ENCODE results near the gene ACTN2.

Gene ACTN2

DNA sequence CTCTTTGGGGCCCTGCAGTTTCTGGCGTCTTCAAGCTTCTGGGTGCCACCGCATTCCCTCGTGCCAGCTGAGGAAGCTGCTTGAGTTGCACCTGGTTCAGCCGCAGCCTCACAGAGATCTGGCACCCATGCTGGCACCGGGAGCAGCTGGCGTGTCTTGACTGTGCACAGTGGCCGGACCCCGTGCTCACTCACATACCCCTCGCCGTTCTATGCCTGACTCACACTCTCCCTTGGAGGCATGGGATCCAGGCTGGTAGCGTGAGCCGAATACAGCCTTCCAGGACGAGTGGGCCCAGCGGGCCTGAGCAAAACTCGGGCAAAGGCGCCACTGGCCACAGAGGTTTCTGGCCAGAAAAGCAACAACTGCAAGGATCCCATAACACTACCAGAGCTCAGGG is 100.2 kb downstream of the ACTN2 start:
- DNase-seq: no peak

DNA sequence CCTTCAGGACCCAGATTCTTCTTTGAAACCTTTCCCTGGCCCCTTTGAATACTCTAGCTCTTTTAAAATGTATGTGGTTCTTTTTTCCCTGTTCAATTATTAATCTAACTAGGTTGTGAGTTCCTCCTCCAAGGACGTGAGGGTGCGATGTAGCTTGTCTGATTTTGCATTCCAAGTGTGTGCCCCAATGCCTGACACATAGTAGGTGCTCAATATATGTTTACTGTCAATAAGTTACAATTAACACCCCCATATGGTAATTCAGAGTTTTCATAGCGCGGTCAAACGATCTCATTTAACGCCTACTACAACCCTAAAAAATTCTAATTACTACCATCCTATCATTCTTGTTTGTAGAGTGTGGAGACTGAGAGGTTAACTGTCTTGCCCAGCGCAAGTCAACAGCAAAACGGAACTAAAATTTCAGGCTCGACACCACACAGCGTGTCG is 108.3 kb downstream of the ACTN2 start:
- DNase-seq: no peak

DNA sequence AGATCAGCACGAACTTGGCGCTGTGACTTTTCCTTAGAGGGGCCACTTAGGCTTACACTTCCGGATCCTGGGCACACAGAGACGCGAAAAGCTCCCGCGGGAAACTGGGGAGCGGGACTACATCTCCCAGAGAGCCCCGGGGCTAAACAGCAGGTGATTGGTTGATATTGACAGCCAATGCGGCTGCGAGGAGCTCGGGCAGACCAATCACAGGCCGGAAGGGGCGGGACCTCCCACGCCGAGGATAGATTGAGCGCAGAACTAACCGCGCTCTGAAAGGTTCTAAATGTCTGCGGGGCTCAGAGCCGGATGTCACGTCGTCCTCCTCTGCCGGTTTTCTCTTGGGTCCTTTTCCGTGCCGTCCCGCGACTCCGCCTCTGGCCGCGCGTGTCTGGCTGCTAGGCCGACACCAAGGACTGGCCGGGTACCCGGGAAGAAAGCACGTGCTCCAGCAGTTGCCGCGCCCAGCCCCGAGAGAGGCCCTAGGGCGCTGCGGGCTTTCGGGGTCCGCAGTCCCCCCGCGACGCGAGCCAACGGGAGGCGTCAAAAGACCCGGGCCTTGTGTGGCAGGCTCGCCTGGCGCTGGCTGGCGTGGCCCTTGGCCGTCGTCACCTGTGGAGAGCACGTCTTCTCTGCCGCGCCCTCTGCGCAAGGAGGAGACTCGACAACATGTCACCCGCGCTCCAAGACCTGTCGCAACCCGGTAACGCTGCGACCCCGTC is 108.9 kb downstream of the ACTN2 start, which contains the start of gene MTR:
TSS of gene MTR (plus strand) at position 258 of the 722 bp plus-strand sequence. CDS start at position 670, 412 bp downstream.
- peak; percentile 98 for DNase-seq

DNA sequence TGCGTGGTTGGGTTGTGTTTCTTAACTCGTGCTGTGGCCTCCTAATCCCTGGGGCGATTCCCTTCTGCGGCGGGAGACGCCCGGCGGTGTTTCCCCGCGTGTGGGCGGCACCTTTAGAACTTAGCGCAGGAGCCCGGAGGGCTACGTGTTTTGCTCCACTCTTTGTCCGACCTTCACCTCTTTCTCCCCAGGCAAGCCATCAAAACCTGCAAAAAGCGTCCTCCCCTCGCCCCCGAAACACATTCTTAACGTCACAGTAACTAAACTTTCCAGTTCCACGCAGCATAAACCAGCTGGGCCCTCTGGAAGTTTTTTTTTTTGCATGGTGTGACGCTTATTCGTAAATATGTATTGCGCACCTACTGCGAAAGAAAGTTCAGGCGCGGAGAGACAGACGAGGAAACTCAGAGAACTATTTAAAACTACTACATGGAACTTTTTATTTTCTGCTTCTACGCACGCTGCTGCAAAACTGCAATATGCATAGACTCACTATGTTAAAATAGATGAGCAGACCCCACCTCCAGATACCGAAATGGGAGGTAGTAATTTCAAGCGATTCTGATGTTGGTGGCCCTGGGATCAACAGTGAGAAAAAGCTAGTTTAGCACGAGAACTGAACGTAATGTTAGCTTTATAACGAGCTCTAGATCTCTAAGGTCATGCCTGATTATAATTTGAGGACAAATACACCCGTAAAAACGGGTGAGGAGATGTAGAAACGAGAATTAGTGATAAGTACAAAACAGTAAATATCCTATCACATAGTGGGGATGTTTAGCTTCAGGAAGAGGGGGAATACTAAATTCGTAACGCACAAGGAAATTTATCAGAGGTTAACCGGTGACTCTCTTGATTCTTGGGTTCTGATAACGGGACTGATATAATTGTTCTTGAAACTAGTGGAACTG is 109.7 kb downstream of the ACTN2 start:
- no peak for DNase-seq

DNA sequence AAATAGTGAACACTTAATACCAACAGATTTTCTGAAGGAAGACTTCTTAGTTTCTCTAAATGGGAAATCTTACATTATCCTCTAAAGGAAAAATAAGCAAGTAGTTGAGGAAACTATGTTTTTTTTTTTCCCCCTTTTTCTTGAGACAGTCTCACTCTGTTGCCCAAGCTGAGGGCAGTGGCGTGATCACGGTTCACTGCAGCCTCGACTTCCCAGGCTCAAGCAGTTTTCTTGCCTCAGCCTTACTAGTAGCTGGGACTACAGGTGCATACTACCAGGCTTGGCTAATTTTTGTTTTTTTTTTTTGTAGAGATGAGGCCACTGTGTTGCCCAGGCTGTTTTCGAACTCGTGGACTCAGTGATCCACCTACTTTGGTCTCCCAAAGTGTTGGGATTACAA is 112.7 kb downstream of the ACTN2 start:
- DNase-seq: no peak

DNA sequence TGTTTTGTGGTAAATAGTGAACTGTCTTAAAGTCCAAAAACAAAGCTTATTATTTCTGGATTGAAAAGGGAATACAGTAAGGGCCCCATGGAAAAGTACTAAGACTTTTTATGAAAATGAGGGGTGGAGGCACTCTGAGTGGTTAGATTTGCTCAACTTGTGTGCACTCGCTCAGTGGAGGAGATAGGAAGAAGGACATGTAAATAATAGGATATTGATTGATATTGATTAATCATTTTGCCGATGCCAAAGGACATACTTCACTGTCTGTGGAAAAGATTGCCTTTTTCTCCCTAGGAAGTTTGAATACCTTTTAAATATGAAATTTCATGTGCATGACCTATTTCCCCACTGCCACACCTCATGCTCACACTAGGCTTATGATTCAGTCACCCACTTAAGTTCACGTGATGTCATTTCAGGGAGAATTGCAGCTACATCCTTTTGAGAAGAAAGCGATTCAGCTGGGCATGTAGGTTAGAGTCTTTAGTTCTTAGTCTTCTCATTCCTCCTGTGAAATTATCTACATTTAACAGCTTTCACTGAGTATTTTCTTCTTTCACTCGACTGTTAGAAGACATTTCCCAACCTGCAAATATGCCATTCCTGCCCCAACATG is 113.8 kb downstream of the ACTN2 start:
- DNase-seq: no peak

DNA sequence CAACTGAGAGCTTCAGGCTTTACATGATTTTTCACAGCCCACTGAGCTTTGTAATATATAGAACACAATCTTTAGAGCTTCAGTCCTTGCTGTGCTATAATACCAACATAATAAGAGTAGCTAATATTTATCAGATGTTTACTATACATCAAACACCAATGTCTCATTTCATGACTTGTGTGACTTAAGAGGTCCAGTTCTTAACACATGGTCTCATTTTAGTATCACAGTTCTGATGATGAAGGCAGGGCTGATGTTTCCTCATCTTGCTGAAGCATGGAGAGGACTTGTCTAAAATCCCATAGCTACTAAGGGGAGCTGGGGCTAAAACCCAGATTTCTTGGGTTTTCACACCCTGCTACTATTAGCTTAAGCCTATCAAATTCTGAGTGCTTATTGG is 114.3 kb downstream of the ACTN2 start:
- DNase-seq: no peak

DNA sequence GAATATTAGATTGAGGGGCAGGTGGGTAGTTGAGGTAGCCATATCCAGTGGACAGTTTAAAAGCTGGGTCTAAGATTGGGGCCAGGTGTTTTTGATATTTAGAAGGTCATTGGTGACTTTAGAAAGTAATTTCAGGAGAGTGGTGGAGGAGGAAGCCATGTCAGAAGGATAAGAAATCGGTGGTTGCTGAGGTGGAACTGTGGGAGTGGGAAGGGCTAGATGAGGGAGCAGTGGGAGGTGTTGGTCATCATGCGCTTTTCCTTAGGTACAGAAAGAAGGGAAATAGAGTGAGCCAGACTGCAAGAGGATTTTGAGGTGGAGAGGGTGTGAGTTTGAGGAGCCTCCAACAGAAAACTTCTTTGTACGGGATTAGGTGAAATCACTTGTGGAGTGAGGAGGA is 116.0 kb downstream of the ACTN2 start:
- no peak for DNase-seq

DNA sequence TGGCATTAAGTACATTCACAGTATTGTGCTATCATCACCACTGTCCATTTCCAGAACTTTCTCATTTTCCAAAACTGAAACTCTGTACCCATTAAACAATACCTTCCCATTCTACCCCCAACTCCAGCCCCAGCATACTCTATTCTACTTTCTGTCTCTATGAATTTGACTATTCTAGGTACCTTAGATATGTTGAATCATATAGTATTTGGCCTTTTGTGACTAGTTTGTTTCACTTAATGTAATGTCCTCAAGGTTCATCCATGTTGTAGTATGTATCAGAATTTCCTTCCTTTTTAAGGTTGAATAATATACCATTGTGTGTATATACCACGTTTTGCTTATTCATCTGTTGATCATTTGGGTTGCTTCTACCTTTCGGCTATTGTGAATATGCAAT is 120.3 kb downstream of the ACTN2 start:
- DNase-seq: no peak

DNA sequence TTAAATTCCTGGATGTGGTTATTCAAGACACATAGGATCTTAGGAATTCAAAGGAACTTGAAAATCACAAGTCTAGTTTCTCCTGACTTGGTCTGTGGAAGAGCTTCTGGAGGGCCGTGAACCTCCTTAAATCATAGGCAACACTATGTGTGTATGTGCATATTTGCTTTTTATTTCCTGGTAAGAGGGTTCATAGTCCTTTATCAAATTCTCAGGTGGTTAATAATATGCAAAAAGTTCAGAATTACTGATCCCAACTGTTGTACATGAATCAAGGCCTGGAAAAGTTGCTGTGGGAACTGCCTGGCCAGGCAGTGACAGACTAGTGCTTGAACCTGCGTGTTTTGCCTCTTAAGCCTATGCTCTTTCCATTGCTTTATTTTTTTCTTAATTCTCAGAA is 121.7 kb downstream of the ACTN2 start:
- no peak for DNase-seq

DNA sequence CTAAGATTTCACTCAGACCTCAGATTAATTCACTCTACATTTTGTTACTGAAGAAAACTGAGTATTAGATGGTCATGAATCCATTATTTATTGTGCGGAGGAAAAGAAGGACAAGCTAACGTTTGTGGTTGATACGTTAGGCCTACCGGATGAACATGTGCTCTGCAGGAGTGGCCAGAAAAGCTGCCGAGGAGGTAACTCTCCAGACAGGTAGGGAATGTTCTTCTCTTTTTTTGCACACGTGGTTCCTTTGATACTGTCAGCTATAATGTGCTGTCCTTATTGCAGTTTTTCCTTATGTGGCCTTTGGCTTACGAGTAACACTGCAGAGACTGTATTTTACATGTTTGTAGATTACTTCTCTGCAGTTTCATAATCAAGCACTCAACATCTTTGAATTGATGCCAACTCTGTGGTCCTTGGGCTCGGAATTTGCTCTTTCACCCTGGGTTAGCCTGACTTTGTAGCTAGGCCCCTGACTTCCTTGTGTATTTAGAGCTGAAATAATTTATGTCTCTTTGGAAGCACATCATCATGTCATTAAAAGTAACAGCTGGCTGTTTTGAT is 122.3 kb downstream of the ACTN2 start:
- DNase-seq: no peak

DNA sequence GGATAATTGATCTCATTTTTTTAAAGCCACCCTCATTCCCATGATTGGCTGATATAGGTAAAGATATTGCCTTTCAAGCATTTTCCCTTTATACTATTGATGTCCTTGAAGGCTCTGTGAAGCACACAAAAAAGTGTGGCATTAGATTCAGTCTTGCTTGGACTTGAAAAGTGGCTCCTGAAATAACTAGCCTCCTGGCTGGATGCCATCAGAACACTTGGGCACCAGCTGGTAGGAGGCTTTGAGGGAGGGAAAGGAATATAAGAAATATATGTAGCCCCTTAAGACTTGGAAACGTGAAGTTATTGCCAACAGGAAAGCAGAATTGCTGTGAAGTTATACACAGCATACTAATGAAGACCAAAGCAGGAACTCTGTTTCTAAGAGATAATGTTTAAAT is 122.8 kb downstream of the ACTN2 start:
- no peak for DNase-seq

DNA sequence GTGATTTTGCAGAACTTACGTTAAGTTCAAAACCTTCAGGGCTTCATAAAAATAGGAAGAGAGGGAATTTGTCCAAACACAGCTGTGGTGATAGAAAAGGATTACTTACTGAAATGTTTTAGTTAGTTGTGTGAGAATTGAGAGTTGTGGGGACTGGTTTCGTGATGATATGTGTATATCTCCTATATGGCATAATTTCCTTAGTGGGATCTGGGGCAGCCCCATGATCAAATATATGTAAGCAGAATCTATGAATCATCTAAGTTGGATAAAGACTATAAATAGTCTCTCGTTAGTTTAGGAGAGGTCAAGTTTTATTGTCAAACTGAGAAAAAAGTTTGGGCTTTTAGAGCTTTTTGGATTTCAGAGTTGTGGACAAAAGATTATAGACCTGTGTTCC is 123.7 kb downstream of the ACTN2 start:
- DNase-seq: no peak

DNA sequence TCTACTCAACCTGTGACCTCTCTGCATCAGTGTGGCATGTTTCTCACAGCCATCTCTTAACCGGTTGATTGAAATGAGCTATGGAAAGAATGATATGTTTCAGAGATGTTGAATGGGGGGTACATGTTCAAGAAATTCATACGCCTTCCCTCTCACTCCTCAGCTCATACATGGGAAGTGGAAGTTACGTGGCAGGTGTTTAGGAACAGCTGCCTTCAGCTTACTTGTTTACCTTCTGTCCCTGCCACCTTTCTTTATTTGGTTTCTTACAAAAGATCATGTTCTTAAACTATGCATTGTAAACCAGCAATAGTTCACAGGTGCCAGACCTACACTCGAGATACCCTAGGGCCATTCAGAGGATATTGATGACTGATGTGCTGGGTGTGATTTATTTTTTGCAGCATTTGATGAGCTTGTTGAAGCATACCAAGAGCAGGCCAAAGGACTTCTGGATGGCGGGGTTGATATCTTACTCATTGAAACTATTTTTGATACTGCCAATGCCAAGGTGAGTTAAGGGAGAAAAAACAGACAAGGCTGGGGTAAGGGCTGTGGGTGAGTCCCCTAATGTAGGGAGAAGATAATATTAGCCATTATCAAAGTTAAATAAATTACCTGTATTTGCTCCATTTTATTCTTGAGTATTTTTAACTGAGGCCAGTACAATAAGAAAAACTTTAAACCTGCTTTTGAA is 126.2 kb downstream of the ACTN2 start:
- DNase-seq: no peak

Measured in right hindlimb (tissue), 1 donor.